PC-3 (cell line): ENCODE data around the gene HOXC12. TPM values are rescaled to one million over a fixed set of nuclear protein-coding genes. Genes with fewer than 3 reads are reported as not detected.

Source experiments
- ATAC-seq: fragments of 200-7000 bp; cut with Tn5 transposase; 2 replicates; pipeline ENCODE4 v1.9.1; 2020; ENCODE audit warnings: mild to moderate bottlenecking, moderate library complexity
- BruUV-seq: library from RNA; stranded (reverse); fragments of 400-500 nt; replicated peaks from 2 replicates; lab custom pipeline; 2021; lab: Mats Ljungman, UMichigan
- CTCF ChIA-PET: fragments of 300-600 bp; sonication (Branson Sonifier 250); formaldehyde crosslinking; loops from one replicate; lab custom pipeline; 2022; ENCODE audit warnings: antibody characterized with exemption; lab: Charles Lee
- POLR2A ChIA-PET: fragments of 300-600 bp; sonication (Branson Sonifier 250); formaldehyde crosslinking; loops from one replicate; lab custom pipeline; 2022; ENCODE audit warnings: antibody characterized with exemption; ENCODE audit not compliant: unreplicated experiment; lab: Charles Lee
- DNase-seq: peaks from one replicate; pipeline ENCODE4 v3.0.0-alpha.2; 2015
- H2AFZ ChIP-seq: fragments of 300-600 bp; sonication (generic); 2 replicates; pipeline ENCODE4 v1.6.0; 2016; ENCODE audit warnings: antibody characterized with exemption, low read length
- H3F3A ChIP-seq: fragments of 300-600 bp; sonication (generic); one replicate; pipeline ENCODE4 v1.6.0; 2017; ENCODE audit warnings: antibody characterized with exemption, low read length, control low read depth, mild to moderate bottlenecking; ENCODE audit not compliant: unreplicated experiment
- H3K27ac ChIP-seq: fragments of 300-600 bp; sonication (generic); 2 replicates; pipeline ENCODE4 v1.5.1; 2016; ENCODE audit warnings: mild to moderate bottlenecking, low read length
- H3K27me3 ChIP-seq: fragments of 300-600 bp; sonication (generic); 2 replicates; pipeline ENCODE4 v1.6.1; 2016; ENCODE audit warnings: low read length, mixed read lengths
- H3K36me3 ChIP-seq: fragments of 300-600 bp; sonication (generic); 2 replicates; pipeline ENCODE4 v1.6.1; 2016; ENCODE audit warnings: low read depth, mixed run types, low read length, mixed read lengths
- H3K4me1 ChIP-seq: fragments of 300-600 bp; sonication (generic); 2 replicates; pipeline ENCODE4 v1.5.1; 2016; ENCODE audit warnings: low read length; ENCODE audit not compliant: insufficient read depth
- H3K4me2 ChIP-seq: fragments of 300-600 bp; sonication (generic); 2 replicates; pipeline ENCODE4 v1.6.0; 2016; ENCODE audit warnings: low read length
- H3K4me3 ChIP-seq: fragments of 300-600 bp; sonication (generic); 2 replicates; pipeline ENCODE4 v1.5.1; 2016; ENCODE audit warnings: mild to moderate bottlenecking, low read length, mixed read lengths
- H3K79me2 ChIP-seq: fragments of 300-600 bp; sonication (generic); 2 replicates; pipeline ENCODE4 v1.6.1; 2017; ENCODE audit warnings: low read length, mixed read lengths
- H3K9ac ChIP-seq: fragments of 300-600 bp; sonication (generic); 2 replicates; pipeline ENCODE4 v1.6.0; 2016; ENCODE audit warnings: mild to moderate bottlenecking, low read length
- H3K9me2 ChIP-seq: fragments of 300-600 bp; sonication (generic); replicated peaks from 2 replicates; pipeline ENCODE4 v1.6.1; 2016; ENCODE audit warnings: mixed run types, low read length, mixed read lengths
- H3K9me3 ChIP-seq: fragments of 300-600 bp; sonication (generic); 2 replicates; pipeline ENCODE4 v1.6.1; 2016; ENCODE audit warnings: low read length, mixed read lengths
- H4K20me1 ChIP-seq: fragments of 300-600 bp; sonication (generic); 2 replicates; pipeline ENCODE4 v1.6.1; 2016; ENCODE audit warnings: low read length, mixed read lengths
- CTCF ChIP-seq: fragments of 300-600 bp; sonication (generic); conservative IDR thresholded peaks from 2 replicates; pipeline ENCODE4 v1.5.1; 2017; ENCODE audit warnings: antibody characterized with exemption, low read depth, mild to moderate bottlenecking, low read length
- EZH2 ChIP-seq: fragments of 300-600 bp; sonication (generic); IDR thresholded peaks from one replicate; pipeline ENCODE4 v1.6.1; 2017; ENCODE audit warnings: antibody characterized with exemption, mild to moderate bottlenecking, low read length; ENCODE audit not compliant: unreplicated experiment
- EZH2phosphoT487 ChIP-seq: fragments of 300-600 bp; sonication (generic); IDR thresholded peaks from 2 replicates; pipeline ENCODE4 v1.6.1; 2018; ENCODE audit warnings: mild to moderate bottlenecking, antibody characterized with exemption, low read length, borderline replicate concordance
- intact Hi-C: fragments of 100-400 bp; cut with micrococcal nuclease; formaldehyde crosslinking; loops from 2 replicates; pipeline ENCODE4 v1.9.0; 2023
- total RNA-seq: library from RNA; depleted of rRNA; stranded (reverse); fragments of >200 nt; gene quantifications from 2 replicates; pipeline ENCODE4 v1.2.3, GENCODE V29; 2014

Gene HOXC12
- total RNA-seq, 1 experiment from 2014 or later: 0.33 TPM

GRCh38 chr12:53944209-53944608 is 10.5 kb upstream of the HOXC12 start:
- no peak for TF ChIP-seq EZH2
- CTCF ChIA-PET: interaction anchor here (0.6 kb wide), 1 partner anchor 247 kb away, joined by 10 read pairs; no protein-coding TSS in a partner anchor
- no peak overlapping the region for H3K27ac ChIP-seq
- H3K36me3 ChIP-seq: peaks cover 8% of the 10 kb centered on the region; the same call in 1 of the 2 replicates
- no peaks in the 10 kb centered on the region for H4K20me1 ChIP-seq
- POLR2A ChIA-PET: no interaction called here
- no peak overlapping the region for H3K4me3 ChIP-seq
- intact Hi-C loops: loop anchor here (5.0 kb wide), 1 partner anchor 43 kb away; the partner anchor contains the start of gene HOXC10
- H3K27me3 ChIP-seq: no peaks in the 10 kb centered on the region
- DNase-seq (no peak), ATAC-seq (no peak)
- BruUV-seq: no TSS peak
- no peak overlapping the region for H3K4me2 ChIP-seq
- no peak overlapping the region for H2AFZ ChIP-seq
- no peaks in the 10 kb centered on the region for H3K9me2 ChIP-seq
- no peaks in the 10 kb centered on the region for H3F3A ChIP-seq
- H3K9ac ChIP-seq: no peak overlapping the region
- peaks cover 51% of the 10 kb centered on the region for H3K79me2 ChIP-seq
- H3K9me3 ChIP-seq: no peaks in the 10 kb centered on the region
- peaks cover 34% of the 10 kb centered on the region for H3K4me1 ChIP-seq

GRCh38 chr12:53944907-53945847 is 9.5 kb upstream of the HOXC12 start:
- ATAC-seq (no peak), DNase-seq (no peak)
- ChIA-PET POLR2A (no interaction called here), CTCF (no interaction called here)
- no peak overlapping the region for H2AFZ ChIP-seq
- no peak overlapping the region for H3K4me2 ChIP-seq
- H3K9ac ChIP-seq: no peak overlapping the region
- TF ChIP-seq EZH2phosphoT487 (no peak), EZH2 (no peak), CTCF (no peak)
- H3K27ac ChIP-seq: no peak overlapping the region
- H3K9me2 ChIP-seq: no peaks in the 10 kb centered on the region
- BruUV-seq: no TSS peak
- no peaks in the 10 kb centered on the region for H3K9me3 ChIP-seq
- peaks cover 8% of the 10 kb centered on the region; the same call in 1 of the 2 replicates for H3K36me3 ChIP-seq
- no peak overlapping the region for H3K4me3 ChIP-seq
- H3K79me2 ChIP-seq: peaks cover 42% of the 10 kb centered on the region
- intact Hi-C loops: loop anchor here (5.0 kb wide), 1 partner anchor 42 kb away; the partner anchor contains the start of gene HOXC10
- no peaks in the 10 kb centered on the region for H4K20me1 ChIP-seq
- H3K4me1 ChIP-seq: peaks cover 36% of the 10 kb centered on the region
- no peaks in the 10 kb centered on the region for H3K27me3 ChIP-seq
- H3F3A ChIP-seq: no peaks in the 10 kb centered on the region

- no peaks in the 10 kb centered on the region for H3K9me2 ChIP-seq
- CTCF ChIA-PET: no interaction called here
- intact Hi-C loops: no loop called here
Observed at GRCh38 chr12:53947743-53948142, 7.0 kb upstream of the HOXC12 start.

More at GRCh38 chr12:53947743-53948142, 7.0 kb upstream of the HOXC12 start:
- Histone ChIP-seq H3K4me1 (peaks cover 21% of the 10 kb centered on the region), H3K79me2 (peaks cover 18% of the 10 kb centered on the region), H3K9me3 (no peaks in the 10 kb centered on the region), H3K9ac (no peak overlapping the region), H3K4me2 (no peak overlapping the region), H3K27me3 (no peaks in the 10 kb centered on the region), H4K20me1 (no peaks in the 10 kb centered on the region), H3K27ac (no peak overlapping the region), H3F3A (no peaks in the 10 kb centered on the region), H3K36me3 (peaks cover 8% of the 10 kb centered on the region; the same call in 1 of the 2 replicates), H2AFZ (no peak overlapping the region), H3K4me3 (no peak overlapping the region)
- ATAC-seq: no peak
- DNase-seq: no peak
- no TSS peak for BruUV-seq
- TF ChIP-seq EZH2phosphoT487 (no peak), CTCF (no peak), EZH2 (no peak)
- POLR2A ChIA-PET: no interaction called here
